HepG2 (cell line): ENCODE data around the gene TACC3. TPM values are rescaled to one million over a fixed set of nuclear protein-coding genes. Genes with fewer than 3 reads are reported as not detected.
A peak's percentile ranks its signal among the peaks of the same experiment; 100 is the strongest.

Experiments
- ATM ChIP-seq: fragments of 450-650 bp; IDR thresholded peaks from 2 replicates; pipeline ENCODE4 v1.7.1; 2017; ENCODE audit warnings: mild to moderate bottlenecking, borderline replicate concordance
- BHLHE40 ChIP-seq: IDR thresholded peaks from 2 replicates; pipeline ENCODE4 v1.6.1; 2011; ENCODE audit warnings: low read length, improper control_type of control experiment
- FOXA3 ChIP-seq: IDR thresholded peaks from 2 replicates; pipeline ENCODE4 v1.6.1; 2016; ENCODE audit warnings: missing genetic modification reagents, missing compliant biosample characterization
- HIC2 ChIP-seq: sonication (generic); formaldehyde crosslinking; IDR thresholded peaks from 2 replicates; pipeline ENCODE4 v1.9.0; 2022; ENCODE audit warnings: low read depth, missing genetic modification reagents
- HNRNPL ChIP-seq: fragments of 200-400 bp; formaldehyde crosslinking; IDR thresholded peaks from 2 replicates; pipeline ENCODE4 v1.6.1; 2017; ENCODE audit warnings: mild to moderate bottlenecking, low read depth, low read length
- KDM6A ChIP-seq: IDR thresholded peaks from 2 replicates; pipeline ENCODE4 v1.6.1; 2016; ENCODE audit warnings: low read depth
- NFIB ChIP-seq: sonication (generic); formaldehyde crosslinking; IDR thresholded peaks from 2 replicates; pipeline ENCODE4 v1.9.0; 2021; ENCODE audit warnings: missing genetic modification reagents, mild to moderate bottlenecking, borderline replicate concordance
- NR2F2 ChIP-seq: IDR thresholded peaks from 2 replicates; pipeline ENCODE4 v1.6.1; 2012; ENCODE audit warnings: low read depth, inconsistent platforms, borderline replicate concordance
- SP2 ChIP-seq: sonication (generic); formaldehyde crosslinking; IDR thresholded peaks from 2 replicates; pipeline ENCODE4 v1.5.1; 2020; ENCODE audit warnings: mild to moderate bottlenecking, missing genetic modification reagents
- ZBTB10 ChIP-seq: sonication (generic); formaldehyde crosslinking; IDR thresholded peaks from 2 replicates; pipeline ENCODE4 v1.4.0; 2020; ENCODE audit warnings: missing genetic modification reagents, borderline replicate concordance
- ZBTB38 ChIP-seq: sonication (generic); formaldehyde crosslinking; IDR thresholded peaks from 2 replicates; pipeline ENCODE4 v1.5.1; 2020; ENCODE audit warnings: mild to moderate bottlenecking, missing genetic modification reagents
- ZNF281 ChIP-seq: sonication (generic); formaldehyde crosslinking; IDR thresholded peaks from 2 replicates; pipeline ENCODE4 v1.4.0; 2020; ENCODE audit warnings: missing genetic modification reagents, borderline replicate concordance
- ZNF292 ChIP-seq: sonication (generic); formaldehyde crosslinking; IDR thresholded peaks from 2 replicates; pipeline ENCODE4 v1.8.1; 2022; ENCODE audit warnings: mild to moderate bottlenecking, low read depth, missing genetic modification reagents, borderline replicate concordance
- ZNF598 ChIP-seq: sonication (generic); formaldehyde crosslinking; IDR thresholded peaks from 2 replicates; pipeline ENCODE4 v1.5.1; 2020; ENCODE audit warnings: mild to moderate bottlenecking, missing genetic modification reagents, borderline replicate concordance
- ZNF616 ChIP-seq: sonication (generic); formaldehyde crosslinking; IDR thresholded peaks from 2 replicates; pipeline ENCODE4 v1.5.0; 2020; ENCODE audit warnings: low read depth, mild to moderate bottlenecking, missing genetic modification reagents
- ZNF652 ChIP-seq: IDR thresholded peaks from 2 replicates; pipeline ENCODE4 v1.6.1; 2016; ENCODE audit warnings: low read depth, borderline replicate concordance
- ZNF720 ChIP-seq: sonication (generic); formaldehyde crosslinking; IDR thresholded peaks from 2 replicates; pipeline ENCODE4 v1.4.0; 2020; ENCODE audit warnings: missing genetic modification reagents
- ZSCAN29 ChIP-seq: sonication (generic); formaldehyde crosslinking; conservative IDR thresholded peaks from 2 replicates; pipeline ENCODE4 v1.4.0; 2020; ENCODE audit warnings: mild to moderate bottlenecking, missing genetic modification reagents
- polyA plus RNA-seq, 8 experiments: library from polyadenylated mRNA; depleted of rRNA in 3 of 8; stranded (reverse) in 7 of 8; unstranded in 1 of 8; fragments of >200 nt; fragmentation: Illumina TruSeq in 4 of 8; extraction: Trizol in 4 of 8; gene quantifications; 2 replicates each; pipeline versions ENCODE4 v1.2.1 to v1.2.3, GENCODE V29; 2011 to 2016; ENCODE audit warnings: low read depth in 4 of 8, missing spikeins in 1 of 8, mixed read lengths in 1 of 8; ENCODE audit not compliant: insufficient read depth in 1 of 8
- total RNA-seq, 5 experiments: library from RNA; depleted of rRNA; stranded (reverse); fragments of >200 nt; fragmentation: Illumina TruSeq; extraction: Trizol; gene quantifications; 2 replicates each; pipeline ENCODE4 v1.2.3, GENCODE V29; 2016; ENCODE audit warnings: low read depth in 1 of 5
- TF ChIP-seq, protein P1 (sequence below): sonication (generic); formaldehyde crosslinking; IDR thresholded peaks from 2 replicates; pipeline ENCODE4 v1.4.0; 2020; ENCODE audit warnings: mild to moderate bottlenecking, missing genetic modification reagents

TACC3 gene
- total and polyA plus RNA-seq, 2 of the 13 experiments (the other 11 are each of a cell fraction or from before 2014, with no cell fraction given): 20.3 to 21.2 TPM

DNA sequence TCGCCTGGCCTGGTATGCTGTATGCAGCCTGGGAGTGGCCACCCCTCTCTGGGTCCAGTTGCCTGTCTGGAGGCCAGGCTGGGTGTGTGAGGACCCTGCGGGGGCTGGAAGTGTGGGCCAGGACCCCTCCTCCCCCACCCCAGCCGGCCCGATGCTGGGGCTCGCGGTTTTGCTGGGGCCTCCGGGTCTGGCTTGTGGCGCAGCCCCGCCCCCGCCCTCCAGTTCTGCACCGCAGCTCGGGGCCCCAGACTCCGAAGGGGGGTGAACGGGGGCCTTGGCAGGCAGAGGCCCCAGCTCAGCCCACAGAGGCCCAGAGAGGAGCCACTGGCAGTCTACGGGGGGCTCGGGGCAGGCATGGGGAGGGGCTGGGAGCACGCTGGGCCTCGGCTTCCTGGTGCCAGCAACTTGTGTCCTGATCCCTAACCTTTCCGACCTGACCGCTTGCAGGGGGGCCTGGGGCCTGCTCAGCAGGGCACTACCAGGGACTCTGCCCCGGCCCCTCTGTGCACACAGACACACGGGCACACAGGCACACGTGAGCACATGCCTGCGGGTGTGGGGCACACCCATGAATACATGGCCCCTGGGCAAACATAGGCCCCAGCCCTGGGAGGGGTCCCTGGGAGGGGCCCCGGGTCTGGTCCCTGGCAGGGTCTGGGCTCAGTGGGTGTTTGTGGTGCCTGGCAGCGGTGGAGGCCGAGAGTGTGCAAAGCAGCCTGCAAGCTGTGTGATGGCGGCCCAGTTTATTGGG, 50.4 kb downstream of the TACC3 start (continued):
- TF ChIP-seq ZBTB10 (CRISPR knock-in tag): 0 out of 2 replicates have a peak, but pooled peaks have one; percentile 2
- peak; percentile 16; the same call in 1 of the 2 replicates for TF ChIP-seq BHLHE40
- 0 out of 2 replicates have a peak, but pooled peaks have one; percentile 4 for TF ChIP-seq ZNF292 (CRISPR knock-in tag)
- TF ChIP-seq ZNF281 (CRISPR knock-in tag): peak; percentile 32; the same call in 1 of the 2 replicates
- no peak for TF ChIP-seq ZNF720
- TF ChIP-seq ZNF616: no peak
- no peak for TF ChIP-seq KDM6A (CRISPR knock-in tag)
- TF ChIP-seq ZBTB38 (CRISPR knock-in tag): 0 out of 2 replicates have a peak, but pooled peaks have one; percentile 10
- no peak for TF ChIP-seq NFIB (CRISPR knock-in tag)
- TF ChIP-seq ZSCAN29 (CRISPR knock-in tag): no peak
- TF ChIP-seq FOXA3 (CRISPR knock-in tag): no peak
- TF ChIP-seq ZNF598 (CRISPR knock-in tag): 0 out of 2 replicates have a peak, but pooled peaks have one; percentile 6
- no peak for TF ChIP-seq ATM
- no peak for TF ChIP-seq NR2F2
- TF ChIP-seq, protein P1, sequence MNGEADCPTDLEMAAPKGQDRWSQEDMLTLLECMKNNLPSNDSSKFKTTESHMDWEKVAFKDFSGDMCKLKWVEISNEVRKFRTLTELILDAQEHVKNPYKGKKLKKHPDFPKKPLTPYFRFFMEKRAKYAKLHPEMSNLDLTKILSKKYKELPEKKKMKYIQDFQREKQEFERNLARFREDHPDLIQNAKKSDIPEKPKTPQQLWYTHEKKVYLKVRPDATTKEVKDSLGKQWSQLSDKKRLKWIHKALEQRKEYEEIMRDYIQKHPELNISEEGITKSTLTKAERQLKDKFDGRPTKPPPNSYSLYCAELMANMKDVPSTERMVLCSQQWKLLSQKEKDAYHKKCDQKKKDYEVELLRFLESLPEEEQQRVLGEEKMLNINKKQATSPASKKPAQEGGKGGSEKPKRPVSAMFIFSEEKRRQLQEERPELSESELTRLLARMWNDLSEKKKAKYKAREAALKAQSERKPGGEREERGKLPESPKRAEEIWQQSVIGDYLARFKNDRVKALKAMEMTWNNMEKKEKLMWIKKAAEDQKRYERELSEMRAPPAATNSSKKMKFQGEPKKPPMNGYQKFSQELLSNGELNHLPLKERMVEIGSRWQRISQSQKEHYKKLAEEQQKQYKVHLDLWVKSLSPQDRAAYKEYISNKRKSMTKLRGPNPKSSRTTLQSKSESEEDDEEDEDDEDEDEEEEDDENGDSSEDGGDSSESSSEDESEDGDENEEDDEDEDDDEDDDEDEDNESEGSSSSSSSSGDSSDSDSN (CRISPR knock-in tag): peak; percentile 43; the same call in 1 of the 2 replicates
- TF ChIP-seq HNRNPL: peak; percentile 97
- no peak for TF ChIP-seq ZNF652 (CRISPR knock-in tag)
- no peak for TF ChIP-seq SP2 (CRISPR knock-in tag)
- peak; percentile 96 for TF ChIP-seq HIC2 (CRISPR knock-in tag)
